ENCODE measurements around the gene PAX8. TPM values are rescaled to one million over a fixed set of nuclear protein-coding genes. Genes with fewer than 3 reads are reported as not detected.

Gene PAX8
- total and polyA plus RNA-seq, 10 of the 15 experiments (the other 5 are each of a cell fraction or from before 2014, with no cell fraction given) = 0.16 to 2.5 (median 0.97) TPM

- peaks cover 51 to 58% of the 10 kb centered on the region in 2 experiments for H3K36me3 ChIP-seq (ENCODE audit: control insufficient read depth in 2 of 2, insufficient read depth in 2 of 2, low read length in 1 of 2)
- ATAC-seq (no peak), FAIRE-seq (no peak), DNase-seq (ENCODE audit: low read depth, low spot score) (no peak)
- H3K27me3 ChIP-seq (replicated peaks in 1 of 2; ENCODE audit: control insufficient read depth in 2 of 2, insufficient read depth in 2 of 2, low read length in 1 of 2) = no peaks in the 10 kb centered on the region
- no peaks in the 10 kb centered on the region for H4K20me1 ChIP-seq (ENCODE audit: control insufficient read depth, insufficient read depth)
- no peaks in the 10 kb centered on the region for H3K4me1 ChIP-seq (ENCODE audit: control insufficient read depth, insufficient read depth, low read length)
- TF ChIP-seq POLR2A (IDR thresholded peaks at IDR 0.05; ENCODE audit: low read depth, low read length) (peak; percentile 17), USF2 (IDR thresholded peaks at IDR 0.05; ENCODE audit: borderline replicate concordance, low read depth, low read length) (no peak)
- RAD21 ChIA-PET (ENCODE audit: unreplicated experiment) = interaction anchor here (1.0 to 4.4 kb wide), 2 partner anchors 60 to 118 kb away, joined by 3 to 37 read pairs; no protein-coding TSS in a partner anchor
- H3K9me3 ChIP-seq (replicated peaks; ENCODE audit: control insufficient read depth, insufficient read depth, low read length) = no peaks in the 10 kb centered on the region; the same call in 2 of the 3 replicates
- no peak overlapping the region for H3K9ac ChIP-seq (ENCODE audit: control insufficient read depth, insufficient read depth, low read length)
- BruUV-seq (replicated peaks) = no TSS peak
- CTCF ChIA-PET = interaction anchor here (0.8 to 12.2 kb wide), 5 partner anchors 16 to 118 kb away, joined by 3 to 106 read pairs (median 29); partner anchors contain the start of gene PSD4
- in situ Hi-C loops (cut with MboI) = no loop called here
- SMC1A ChIA-PET (ENCODE audit: uncharacterized antibody, unreplicated experiment) = interaction anchor here (1.2 to 4.8 kb wide), 4 partner anchors 22 to 62 kb away, joined by 3 to 43 read pairs (median 8); no protein-coding TSS in a partner anchor
- H3K4me3 ChIP-seq = no peak overlapping the region
- no peaks in the 10 kb centered on the region for H3K79me2 ChIP-seq (ENCODE audit: control insufficient read depth, insufficient read depth, low read length)
- intact Hi-C loops (cut with micrococcal nuclease; ENCODE audit: unreplicated experiment) = loop anchor here (2.0 kb wide), 1 partner anchor 117 kb away; no protein-coding TSS in a partner anchor
- H3K27ac ChIP-seq (ENCODE audit: control insufficient read depth, insufficient read depth) = no peak overlapping the region
- H3K4me2 ChIP-seq (ENCODE audit: control insufficient read depth, insufficient read depth) = no peak overlapping the region
- H2AFZ ChIP-seq (ENCODE audit: control insufficient read depth, low read depth, low read length) = no peak overlapping the region
- POLR2A ChIA-PET = interaction anchor here (1.7 kb wide), 1 partner anchor 62 kb away, joined by 6 read pairs; no protein-coding TSS in a partner anchor
- 83% methylated on average over 11 of the region's 17 CpGs for WGBS (ENCODE audit: insufficient coverage, insufficient replicate concordance, low lambda C conversion rate, missing lambda C conversion rate)
Observed at GRCh38 chr2:113197347-113198047, 81.2 kb downstream of the PAX8 start.

GRCh38 chr2:113196839-113197238 lies 81.9 kb downstream of the PAX8 start:
- no peak for TF ChIP-seq FOXM1 (IDR thresholded peaks at IDR 0.05; ENCODE audit: low read depth, low read length)
- TF ChIP-seq POLR2A (IDR thresholded peaks at IDR 0.05; ENCODE audit: low read depth, low read length) = peak; percentile 26; the same call in 1 of the 2 replicates
- SMC1A ChIA-PET (ENCODE audit: uncharacterized antibody, unreplicated experiment) = interaction anchor here (2.3 kb wide), 1 partner anchor 22 kb away, joined by 8 read pairs; no protein-coding TSS in a partner anchor
- RAD21 ChIA-PET (ENCODE audit: unreplicated experiment) = interaction anchor here (4.4 kb wide), 1 partner anchor 59 kb away, joined by 37 read pairs; no protein-coding TSS in a partner anchor
- H3K27me3 ChIP-seq (replicated peaks in 1 of 2; ENCODE audit: control insufficient read depth in 2 of 2, insufficient read depth in 2 of 2, low read length in 1 of 2) = no peaks in the 10 kb centered on the region
- ATAC-seq (no peak), DNase-seq (ENCODE audit: low read depth, low spot score) (no peak), FAIRE-seq (no peak)
- POLR2A ChIA-PET = interaction anchor here (0.9 kb wide), 1 partner anchor 9 kb away, joined by 3 read pairs; no protein-coding TSS in a partner anchor
- TSS peak; percentile 32 for BruUV-seq (replicated peaks)
- WGBS (ENCODE audit: insufficient coverage, insufficient replicate concordance, low lambda C conversion rate, missing lambda C conversion rate) = 100% methylated on average over 4 of the region's 4 CpGs
- no peak overlapping the region for H3K4me3 ChIP-seq
- no peak overlapping the region for H3K9ac ChIP-seq (ENCODE audit: control insufficient read depth, insufficient read depth, low read length)
- in situ Hi-C loops (cut with MboI) (no loop called here), intact Hi-C loops (cut with micrococcal nuclease; ENCODE audit: unreplicated experiment) (no loop called here)
- no peaks in the 10 kb centered on the region; the same call in 2 of the 3 replicates for H3K9me3 ChIP-seq (replicated peaks; ENCODE audit: control insufficient read depth, insufficient read depth, low read length)
- no peak overlapping the region for H3K4me2 ChIP-seq (ENCODE audit: control insufficient read depth, insufficient read depth)
- no peak overlapping the region for H3K27ac ChIP-seq (ENCODE audit: control insufficient read depth, insufficient read depth)
- no peaks in the 10 kb centered on the region for H3K79me2 ChIP-seq (ENCODE audit: control insufficient read depth, insufficient read depth, low read length)
- no peaks in the 10 kb centered on the region for H3K4me1 ChIP-seq (ENCODE audit: control insufficient read depth, insufficient read depth, low read length)
- H4K20me1 ChIP-seq (ENCODE audit: control insufficient read depth, insufficient read depth) = no peaks in the 10 kb centered on the region
- no peak overlapping the region for H2AFZ ChIP-seq (ENCODE audit: control insufficient read depth, low read depth, low read length)
- peaks cover 55 to 58% of the 10 kb centered on the region in 2 experiments for H3K36me3 ChIP-seq (ENCODE audit: control insufficient read depth in 2 of 2, insufficient read depth in 2 of 2, low read length in 1 of 2)
- CTCF ChIA-PET = interaction anchor here (4.1 to 12.2 kb wide), 3 partner anchors 15 to 60 kb away, joined by 29 to 106 read pairs (median 97); partner anchors contain the start of gene PSD4

All from GM12878 (cell line).